ENCODE measurements around the gene NKTR.

NKTR gene

DNA sequence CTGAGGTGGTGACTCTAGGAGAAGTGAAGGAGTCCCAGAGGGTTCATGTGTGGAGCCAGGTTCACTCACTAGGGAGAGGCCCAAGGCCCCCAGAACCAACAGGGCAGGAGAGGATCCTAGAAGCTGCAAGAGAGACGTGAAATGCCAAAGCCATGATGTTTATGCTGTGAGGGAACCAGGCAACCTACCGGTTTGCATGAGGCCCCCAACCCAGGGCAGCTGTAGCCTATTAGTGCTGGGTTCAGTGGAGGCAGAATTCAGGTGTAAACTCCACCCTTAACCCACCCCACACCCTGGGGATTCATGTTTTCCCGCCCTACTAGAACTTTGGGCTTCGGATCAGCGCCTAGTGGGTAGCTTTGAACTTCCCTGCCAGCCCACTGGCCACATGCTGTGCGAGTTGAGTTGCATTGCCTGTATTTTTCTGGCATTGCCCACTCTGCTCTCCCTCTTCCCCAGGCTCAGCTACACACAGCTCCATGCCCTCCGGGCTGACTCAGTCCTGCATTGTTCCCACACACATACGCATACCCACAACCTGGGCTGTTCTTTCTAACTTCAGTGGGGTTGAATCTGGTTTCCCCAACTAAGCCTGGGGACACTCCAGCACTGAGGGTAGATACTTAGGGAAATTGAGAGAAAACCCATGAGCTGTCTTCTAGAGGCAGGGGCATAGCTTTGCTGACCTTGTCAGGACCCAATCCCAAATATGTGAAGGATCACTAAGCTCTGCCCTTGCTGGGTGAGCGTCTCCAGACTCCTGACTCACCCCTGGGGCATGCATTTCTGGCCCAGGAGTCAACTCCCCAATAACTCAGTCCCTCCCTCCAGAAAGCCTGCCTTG lies 51.0 kb downstream of the NKTR start:
- no peak for DNase-seq

GRCh38 chr3:42652251-42652610 lies 51.7 kb downstream of the NKTR start:
- no peak for DNase-seq

GRCh38 chr3:42652611-42653302 lies 52.3 kb downstream of the NKTR start:
- no peak for DNase-seq

DNA sequence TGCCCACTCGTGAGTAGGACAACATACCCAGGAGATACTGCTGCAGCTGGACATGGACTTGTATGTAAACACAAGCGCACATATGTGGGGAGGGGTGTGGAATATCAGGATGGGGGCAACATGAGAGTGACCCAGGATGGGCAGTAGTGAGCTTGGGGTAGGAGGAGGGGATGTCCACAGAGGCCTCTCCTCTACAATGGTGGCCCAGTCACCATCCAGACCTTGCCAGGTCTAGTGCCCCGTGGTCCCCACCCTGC lies 52.7 kb downstream of the NKTR start:
- DNase-seq: no peak

DNA sequence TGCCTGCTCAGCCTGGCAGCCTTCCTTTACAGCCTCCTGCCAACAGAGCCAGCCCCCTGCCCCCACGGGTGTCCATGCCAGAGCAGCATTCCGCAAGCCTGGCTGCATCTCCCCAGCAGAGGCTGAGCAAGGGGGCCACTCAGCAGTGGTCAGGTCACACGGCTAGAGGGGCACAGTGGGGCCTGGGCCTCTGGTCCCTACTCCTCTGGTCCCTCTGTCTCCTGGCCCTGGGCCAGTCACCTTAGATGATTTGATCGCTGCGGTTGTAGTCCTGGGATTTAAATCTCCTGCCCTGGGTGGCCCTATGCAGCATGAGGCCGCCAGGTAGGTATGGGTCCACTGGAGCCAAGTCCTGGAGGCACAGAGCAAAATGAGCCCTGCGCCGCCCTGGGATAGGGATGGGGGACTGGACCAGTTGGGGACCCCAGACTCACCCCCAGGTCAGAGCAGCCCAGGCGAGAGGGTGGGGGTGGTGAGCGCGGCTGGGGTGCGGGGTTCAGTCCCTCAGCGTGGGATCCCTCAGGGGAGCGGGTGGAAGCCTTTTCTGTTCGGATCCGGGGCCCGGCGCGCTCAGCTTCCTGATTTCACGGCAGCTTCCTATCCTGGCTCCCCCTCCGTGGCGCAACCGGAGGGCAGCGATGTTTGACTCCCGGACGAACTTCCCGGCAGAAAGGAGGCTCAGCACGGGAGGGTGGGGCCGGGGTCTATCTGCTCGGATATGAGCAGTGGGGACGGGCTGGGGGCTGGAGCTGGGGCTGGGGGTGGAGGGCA lies 53.3 kb downstream of the NKTR start, which contains the start of gene ZBTB47:
ZBTB47 (plus strand) TSS at position 138 of the 771 bp plus-strand sequence. CDS start 4,659 bp downstream, outside the sequence.
- no peak for DNase-seq

DNA sequence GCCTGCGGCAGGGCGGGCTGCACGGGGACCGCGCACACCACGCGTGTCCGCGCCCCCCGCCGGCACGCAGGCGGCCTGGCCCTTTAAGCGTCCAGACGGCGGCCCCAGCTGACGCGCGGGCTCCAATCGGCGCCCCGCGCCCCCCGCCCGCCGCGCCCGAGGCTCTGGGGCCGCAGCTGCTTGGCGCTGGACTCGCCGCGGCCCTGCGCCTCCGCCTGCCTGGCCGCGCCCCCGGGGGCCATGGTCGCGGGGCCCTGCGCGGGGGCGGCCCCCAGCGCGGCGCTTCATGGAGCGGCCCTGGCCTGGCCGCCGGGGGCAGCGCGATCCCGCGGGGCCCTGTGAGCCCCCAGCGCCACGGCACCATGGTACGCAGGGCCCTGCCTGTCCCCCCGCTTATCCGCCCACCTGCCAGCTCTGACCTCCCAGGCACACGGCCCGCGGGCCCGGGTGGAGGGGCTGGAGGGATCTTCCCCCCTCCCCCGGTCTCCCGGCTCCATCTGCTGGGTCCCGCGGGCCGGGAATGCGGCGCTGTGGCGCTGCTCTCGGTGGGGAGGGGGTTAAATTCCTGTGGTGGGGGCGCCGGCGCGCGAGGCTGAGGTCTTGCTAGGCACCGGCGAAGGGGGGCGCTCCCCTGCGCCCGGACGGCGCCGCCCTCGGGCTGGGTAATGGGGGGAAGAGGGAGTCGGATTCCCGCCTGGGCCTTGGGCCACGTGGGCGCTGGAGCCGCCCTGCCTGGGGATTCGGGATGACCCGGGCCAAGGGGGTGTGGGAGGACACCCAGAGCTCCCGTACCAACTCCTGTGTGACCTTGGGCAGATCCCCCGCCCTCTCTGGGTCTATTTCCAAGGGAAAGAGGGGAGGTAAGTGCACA lies 54.1 kb downstream of the NKTR start:
- no peak for DNase-seq

DNA sequence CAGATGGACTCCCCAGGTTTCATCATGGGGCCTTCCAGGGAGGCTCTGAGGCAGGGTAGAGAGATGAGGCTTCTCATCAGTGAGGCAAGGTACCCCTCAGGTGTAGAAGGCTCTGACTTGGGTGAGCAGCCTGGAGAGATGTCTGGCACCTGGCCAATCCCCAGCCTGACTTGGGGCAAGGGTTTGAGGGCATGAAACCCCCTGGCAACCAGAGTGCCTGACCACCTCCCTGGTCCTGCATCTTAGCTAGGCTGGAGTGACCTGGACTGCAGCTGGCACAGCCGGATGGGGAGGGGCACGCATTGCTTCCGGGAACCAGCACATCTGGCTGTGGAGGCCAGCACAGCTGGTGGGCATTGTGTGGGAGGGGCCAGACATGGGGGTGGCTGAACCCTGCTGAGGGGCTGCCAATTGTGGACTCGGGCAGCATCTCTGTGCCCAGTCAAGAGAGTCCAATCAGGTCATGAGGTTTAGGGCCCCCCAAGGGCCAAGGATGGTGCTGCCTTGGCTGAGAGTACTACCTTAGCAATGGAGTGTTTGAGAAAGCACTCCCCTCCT lies 54.9 kb downstream of the NKTR start:
- no peak for DNase-seq

- DNase-seq: no peak
These were observed 55.6 kb downstream of the NKTR start for GRCh38 chr3:42655980-42656679.

DNA sequence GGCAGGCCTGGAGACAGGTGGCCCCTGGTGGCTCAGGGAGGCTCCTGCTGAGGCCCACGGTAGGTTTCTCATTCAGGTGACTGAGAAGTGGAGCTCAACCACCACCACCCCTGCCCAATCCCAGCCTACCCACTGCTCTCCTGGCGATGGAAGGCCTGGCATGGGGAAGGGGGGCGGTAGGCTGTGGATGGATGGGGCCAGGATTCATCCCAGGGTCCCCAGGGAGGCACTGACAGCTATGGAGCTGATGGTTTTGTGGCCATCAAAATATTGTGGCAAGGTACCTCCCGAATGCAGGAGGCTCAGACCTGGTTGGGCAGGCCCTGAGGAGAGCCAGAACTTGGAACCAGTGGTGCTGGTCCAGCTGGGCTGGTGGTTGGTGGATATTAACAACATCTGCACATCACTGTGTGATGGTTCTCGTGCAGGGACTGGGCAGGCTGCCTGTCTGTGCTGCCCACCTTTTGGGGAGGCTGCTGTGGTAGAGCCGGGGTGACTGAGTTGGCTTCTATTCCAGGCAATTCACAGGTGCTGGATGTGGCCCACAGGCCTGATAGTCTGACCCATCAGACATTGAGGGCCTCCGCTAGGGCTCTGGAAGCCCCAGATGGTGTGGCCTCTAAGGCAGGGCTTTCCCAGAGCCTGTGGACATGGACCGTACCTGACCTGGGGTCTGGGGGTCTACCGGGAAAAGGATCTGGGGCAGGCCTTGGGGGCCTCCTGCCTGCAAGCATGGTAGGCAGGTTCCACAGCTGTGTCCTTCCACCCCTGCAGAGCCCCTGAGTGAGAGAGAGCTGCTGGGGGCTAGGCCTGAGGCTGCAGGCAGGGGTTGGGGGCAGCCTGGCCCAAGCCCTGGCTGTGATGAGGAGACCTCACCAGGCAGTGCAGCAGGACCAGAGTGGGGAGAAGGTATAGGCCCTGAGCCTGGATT lies 56.5 kb downstream of the NKTR start:
- no peak for DNase-seq

GRCh38 chr3:42657675-42658074 lies 57.2 kb downstream of the NKTR start:
- no peak for DNase-seq

DNA sequence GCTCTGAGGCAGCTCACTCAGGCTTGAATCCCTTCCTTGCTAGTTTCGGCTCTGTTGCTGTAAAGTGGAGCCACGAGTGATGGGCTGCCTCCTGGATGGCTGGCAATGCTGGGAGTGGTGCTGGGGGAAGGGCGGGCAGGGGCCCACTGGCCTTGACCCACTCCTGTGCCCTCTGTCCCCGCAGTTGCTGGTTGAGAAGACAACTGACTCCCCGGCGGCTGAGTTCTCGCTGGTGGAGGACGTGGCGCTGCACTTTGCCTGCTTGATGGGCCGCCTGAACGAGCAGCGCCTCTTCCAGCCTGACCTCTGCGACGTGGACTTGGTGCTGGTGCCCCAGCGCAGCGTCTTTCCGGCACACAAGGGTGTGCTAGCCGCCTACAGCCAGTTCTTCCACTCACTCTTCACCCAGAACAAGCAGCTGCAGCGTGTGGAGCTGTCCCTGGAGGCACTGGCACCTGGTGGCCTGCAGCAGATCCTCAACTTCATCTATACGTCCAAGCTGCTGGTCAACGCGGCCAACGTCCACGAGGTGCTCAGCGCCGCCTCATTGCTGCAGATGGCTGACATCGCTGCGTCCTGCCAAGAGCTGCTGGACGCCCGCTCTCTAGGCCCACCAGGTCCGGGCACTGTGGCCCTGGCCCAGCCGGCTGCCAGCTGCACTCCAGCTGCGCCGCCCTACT lies 57.7 kb downstream of the NKTR start:
- no peak for DNase-seq

- no peak for DNase-seq
These were observed 58.4 kb downstream of the NKTR start for GRCh38 chr3:42658771-42659390.

DNA sequence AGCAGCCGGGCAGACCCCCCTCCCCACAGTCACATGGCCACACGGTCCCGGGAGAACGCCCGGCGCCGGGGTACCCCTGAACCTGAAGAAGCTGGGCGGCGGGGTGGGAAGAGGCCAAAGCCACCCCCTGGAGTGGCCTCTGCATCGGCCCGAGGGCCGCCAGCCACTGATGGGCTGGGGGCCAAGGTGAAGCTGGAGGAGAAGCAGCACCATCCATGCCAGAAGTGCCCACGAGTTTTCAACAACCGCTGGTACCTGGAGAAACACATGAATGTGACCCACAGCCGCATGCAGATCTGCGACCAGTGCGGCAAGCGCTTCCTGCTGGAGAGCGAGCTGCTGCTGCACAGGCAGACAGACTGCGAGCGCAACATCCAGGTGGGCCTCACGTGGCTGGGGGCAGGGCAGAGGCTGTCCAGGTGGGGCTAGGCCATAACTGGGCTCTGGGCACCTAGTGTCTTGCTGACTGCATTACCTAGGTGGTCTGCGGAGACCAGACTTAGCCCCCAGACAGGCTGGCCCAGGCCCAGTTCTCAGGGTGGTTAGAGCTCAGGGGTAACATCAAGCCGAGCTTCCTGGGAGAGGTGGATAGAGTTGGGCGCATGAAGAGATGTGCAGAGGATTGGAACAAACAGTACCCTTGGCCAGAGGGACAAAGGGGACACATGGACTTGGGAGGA lies 59.1 kb downstream of the NKTR start:
- DNase-seq: no peak

- no peak for DNase-seq
These were observed 59.7 kb downstream of the NKTR start for GRCh38 chr3:42660131-42660715.

GRCh38 chr3:42660898-42661297 lies 60.4 kb downstream of the NKTR start:
- no peak for DNase-seq

- DNase-seq: no peak
These were observed 61.1 kb downstream of the NKTR start for GRCh38 chr3:42661593-42662022.

GRCh38 chr3:42662037-42662812 lies 61.7 kb downstream of the NKTR start:
- no peak for DNase-seq

All from NCI-H2107 (cell line).